Ascending aorta (tissue), 2 donors: Measurements from ENCODE around the gene GLRX. TPM values are rescaled to one million over a fixed set of nuclear protein-coding genes. Genes with fewer than 3 reads are reported as not detected.

ENCODE experiments used
- DNase-seq, 2 donors: peaks; one replicate each; pipeline ENCODE4 v3.0.0-alpha.2; 2019; ENCODE audit warnings: low spot score in 2 of 2
- H3K27ac ChIP-seq, 2 donors: fragments of 200-600 bp; sonication (generic); one replicate each; pipeline ENCODE4 v1.5.1; 2016 to 2017; ENCODE audit warnings: mild to moderate bottlenecking in 1 of 2
- H3K27me3 ChIP-seq: fragments of 200-600 bp; sonication (generic); one replicate; pipeline ENCODE4 v1.5.1; 2017
- H3K36me3 ChIP-seq, 2 donors: fragments of 200-600 bp; sonication (generic); one replicate each; pipeline ENCODE4 v1.5.1; 2016
- H3K4me1 ChIP-seq, 2 donors: fragments of 200-600 bp; sonication (generic); one replicate each; pipeline ENCODE4 v1.5.1; 2016 to 2017; ENCODE audit warnings: mild to moderate bottlenecking in 1 of 2
- H3K4me3 ChIP-seq, 2 donors: fragments of 200-600 bp; sonication (generic); one replicate each; pipeline ENCODE4 v1.5.1; 2016 to 2017; ENCODE audit warnings: mild to moderate bottlenecking in 1 of 2
- H3K9me3 ChIP-seq, 2 donors: fragments of 200-600 bp; sonication (generic); one replicate each; pipeline ENCODE4 v1.5.1; 2016
- CTCF ChIP-seq, 3 experiments: fragments of 200-600 bp in 2 of 3; fragments of 450-650 bp in 1 of 3; sonication (generic) in 2 of 3; IDR thresholded peaks; one replicate each; pipeline ENCODE4 v1.5.1; 2016 to 2019; ENCODE audit warnings: antibody characterized with exemption in 3 of 3, mild to moderate bottlenecking in 1 of 3, moderate library complexity in 1 of 3
- intact Hi-C: fragments of 100-400 bp; cut with DNase I; formaldehyde crosslinking; loops from one replicate; pipeline ENCODE4 v1.15.1; 2023
- total RNA-seq: library from RNA; depleted of rRNA; stranded (reverse); fragments of >200 nt; gene quantifications from one replicate; pipeline ENCODE4 v1.1.0, GENCODE V29; 2016

The GLRX gene
- total RNA-seq, 1 donor from 2014 or later = 18.5 TPM

DNA sequence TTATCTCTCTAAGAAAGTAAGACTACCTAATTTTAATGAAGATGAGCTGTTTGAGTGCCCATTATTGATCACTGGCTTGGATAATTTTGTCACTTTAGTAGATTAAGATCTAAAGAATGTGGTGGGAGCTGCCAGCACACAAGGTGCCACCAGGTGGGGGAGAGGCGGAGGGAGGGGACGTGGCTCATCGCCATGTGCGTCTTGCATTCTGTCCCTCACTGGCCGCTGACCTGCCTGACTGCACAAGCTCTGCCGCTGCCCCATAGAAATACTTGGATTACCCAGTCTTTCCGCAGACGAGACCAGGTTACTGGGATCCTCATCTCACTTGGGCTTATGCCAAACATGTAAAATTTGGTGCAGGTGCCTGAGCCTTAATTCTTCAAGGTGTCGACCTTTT is 53.8 kb downstream of the GLRX start:
- Histone ChIP-seq H3K9me3 (no peaks in the 10 kb centered on the region), H3K4me3 (no peak overlapping the region), H3K27ac (no peak overlapping the region), H3K36me3 (peaks cover 0 to 11% of the 10 kb centered on the region in 2 donors), H3K4me1 (no peaks in the 10 kb centered on the region), H3K27me3 (no peaks in the 10 kb centered on the region)
- no peak for TF ChIP-seq CTCF (IDR thresholded peaks at IDR 0.05)
- intact Hi-C loops = no loop called here
- DNase-seq = no peak

DNA sequence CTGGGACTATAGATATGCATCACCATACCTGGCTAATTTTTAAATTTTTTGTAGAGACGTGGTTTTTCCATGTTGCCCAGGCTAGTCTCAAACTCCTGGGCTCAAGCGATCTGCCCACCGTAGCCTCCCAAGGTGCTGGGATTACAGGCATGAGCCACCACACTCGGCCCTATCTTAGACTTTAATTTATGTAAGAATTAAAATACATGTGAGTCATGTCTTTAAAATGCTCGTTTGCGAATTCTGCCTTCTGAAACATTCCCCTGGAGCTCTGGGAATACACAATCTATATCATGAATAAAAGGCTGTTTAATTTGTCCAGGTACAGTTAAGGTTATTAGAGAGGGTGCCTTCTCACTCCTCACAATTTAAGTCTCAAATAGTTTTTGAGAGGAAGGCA is 58.6 kb downstream of the GLRX start:
- Histone ChIP-seq H3K27ac (no peak overlapping the region), H3K4me3 (no peak overlapping the region), H3K4me1 (peaks cover 0 to 7% of the 10 kb centered on the region in 2 donors), H3K27me3 (no peaks in the 10 kb centered on the region), H3K9me3 (no peaks in the 10 kb centered on the region), H3K36me3 (peaks cover 0 to 6% of the 10 kb centered on the region in 2 donors)
- TF ChIP-seq CTCF (IDR thresholded peaks at IDR 0.05) = no peak
- intact Hi-C loops = no loop called here
- DNase-seq = no peak

Other genes starting within 250 kb of the GLRX start
- 9.6 TPM for gene GPR150, start 202.6 kb downstream of the GLRX start, total RNA-seq
- not detected for gene RFESD, start 175.9 kb downstream of the GLRX start, total RNA-seq
- not detected for gene SPATA9, start 139.7 kb downstream of the GLRX start, total RNA-seq
- gene RHOBTB3, start 91.4 kb downstream of the GLRX start, total RNA-seq = 153 TPM
- 26.0 TPM for gene ELL2, start 139.1 kb upstream of the GLRX start, total RNA-seq